Caco-2 (cell line): ENCODE measurements around the gene GOLGA7B. TPM values are rescaled to one million over a fixed set of nuclear protein-coding genes. Genes with fewer than 3 reads are reported as not detected.

ENCODE experiments used
- BruUV-seq: library from RNA; stranded (reverse); fragments of 400-500 nt; replicated peaks from 2 replicates; lab custom pipeline; 2021; lab: Mats Ljungman, UMichigan
- CTCF ChIA-PET: fragments of 300-600 bp; sonication (Branson Sonifier 250); formaldehyde crosslinking; loops from one replicate; lab custom pipeline; 2022; ENCODE audit warnings: antibody characterized with exemption; lab: Charles Lee
- POLR2A ChIA-PET: fragments of 300-600 bp; sonication (Branson Sonifier 250); formaldehyde crosslinking; loops from one replicate; lab custom pipeline; 2022; ENCODE audit warnings: antibody characterized with exemption; lab: Charles Lee
- DNase-seq, 2 experiments: peaks; one replicate each; pipeline versions ENCODE4 v3.0.0 to v3.0.0-alpha.2; 2020 to 2022
- H3K27me3 ChIP-seq: replicated peaks from 2 replicates; pipeline ENCODE4 v1.6.0; 2011; ENCODE audit warnings: low read length; ENCODE audit not compliant: control insufficient read depth, insufficient read depth
- H3K36me3 ChIP-seq: 2 replicates; pipeline ENCODE4 v1.5.1; 2011; ENCODE audit warnings: low read length; ENCODE audit not compliant: control insufficient read depth, insufficient read depth
- H3K4me1 ChIP-seq: fragments of 250-450 bp; sonication (Bioruptor Pico); 2 replicates; pipeline ENCODE4 v1.5.1; 2020; ENCODE audit warnings: mild to moderate bottlenecking
- H3K4me3 ChIP-seq: 2 replicates; pipeline ENCODE4 v1.5.1; 2011; ENCODE audit warnings: low read depth, mild to moderate bottlenecking, control low read depth, low read length
- H3K9me3 ChIP-seq: fragments of 250-450 bp; sonication (Bioruptor Pico); 2 replicates; pipeline ENCODE4 v1.5.1; 2020; ENCODE audit warnings: mild to moderate bottlenecking, moderate library complexity
- H3K27ac Mint-ChIP-seq: one replicate; pipeline ENCODE4 v1.8.0; 2022; ENCODE audit warnings: mixed read lengths; ENCODE audit not compliant: unreplicated experiment
- H3K27me3 Mint-ChIP-seq: one replicate; pipeline ENCODE4 v1.8.0; 2022; ENCODE audit warnings: mixed read lengths; ENCODE audit not compliant: insufficient read depth, unreplicated experiment
- H3K36me3 Mint-ChIP-seq: one replicate; pipeline ENCODE4 v1.8.0; 2022; ENCODE audit warnings: mild to moderate bottlenecking, mixed read lengths; ENCODE audit not compliant: insufficient read depth, unreplicated experiment
- H3K4me1 Mint-ChIP-seq: one replicate; pipeline ENCODE4 v1.8.0; 2022; ENCODE audit warnings: low read depth, mixed read lengths; ENCODE audit not compliant: unreplicated experiment
- H3K4me3 Mint-ChIP-seq: one replicate; pipeline ENCODE4 v1.8.0; 2022; ENCODE audit warnings: mild to moderate bottlenecking, moderate library complexity, mixed read lengths; ENCODE audit not compliant: unreplicated experiment
- H3K9me3 Mint-ChIP-seq: one replicate; pipeline ENCODE4 v1.8.0; 2022; ENCODE audit warnings: mixed read lengths; ENCODE audit not compliant: unreplicated experiment
- CTCF ChIP-seq, 2 experiments: fragments of 200-600 bp in 1 of 2; IDR thresholded peaks; 1 replicate in 1 of 2; 2 replicates in 1 of 2; pipeline versions ENCODE4 v1.5.1 to v1.8.0; 2011 to 2022; ENCODE audit warnings: antibody characterized with exemption in 1 of 2, control low read depth in 1 of 2, inconsistent platforms in 1 of 2, low read depth in 1 of 2, low read length in 1 of 2, mild to moderate bottlenecking in 1 of 2, moderate library complexity in 1 of 2; ENCODE audit not compliant: insufficient read depth in 1 of 2, severe bottlenecking in 1 of 2, unreplicated experiment in 1 of 2
- intact Hi-C: fragments of 100-400 bp; cut with micrococcal nuclease; formaldehyde crosslinking; loops from one replicate; pipeline ENCODE4 v1.10.0; 2022; ENCODE audit not compliant: unreplicated experiment
- total RNA-seq: library from RNA; stranded (reverse); gene quantifications from 2 replicates; pipeline ENCODE4 v1.2.3, GENCODE V29; 2022

GOLGA7B gene
- total RNA-seq, 1 experiment from 2014 or later = 0.36 TPM

- BruUV-seq = no TSS peak
- intact Hi-C loops = no loop called here
- no peak overlapping the region for H3K4me3 Mint-ChIP-seq
- H3K9me3 ChIP-seq = no peaks in the 10 kb centered on the region
- H3K27ac Mint-ChIP-seq = no peak overlapping the region
- no peak for DNase-seq
- no peaks in the 10 kb centered on the region for H3K36me3 ChIP-seq
- H3K27me3 ChIP-seq = no peaks in the 10 kb centered on the region
- TF ChIP-seq CTCF (IDR thresholded peaks at IDR 0.05; ENCODE audit: insufficient read depth in 1 of 2, low read depth in 1 of 2, low read length in 1 of 2, severe bottlenecking in 1 of 2, unreplicated experiment in 1 of 2) = no peak
- no peak overlapping the region for H3K4me3 ChIP-seq
- peaks cover 7% of the 10 kb centered on the region for H3K4me1 Mint-ChIP-seq
- no peaks in the 10 kb centered on the region for H3K9me3 Mint-ChIP-seq
- no peaks in the 10 kb centered on the region for H3K4me1 ChIP-seq
- H3K27me3 Mint-ChIP-seq = peaks cover 8% of the 10 kb centered on the region
- no peaks in the 10 kb centered on the region for H3K36me3 Mint-ChIP-seq
- POLR2A ChIA-PET = no interaction called here
- CTCF ChIA-PET = no interaction called here
These were observed 39.1 kb downstream of the GOLGA7B start for GRCh38 chr10:97888641-97889262.

- no peak overlapping the region for H3K27ac Mint-ChIP-seq
- no peak for DNase-seq
- H3K4me1 Mint-ChIP-seq = peaks cover 7% of the 10 kb centered on the region
- Histone ChIP-seq H3K9me3 (no peaks in the 10 kb centered on the region), H3K36me3 (no peaks in the 10 kb centered on the region), H3K27me3 (no peaks in the 10 kb centered on the region), H3K4me1 (no peaks in the 10 kb centered on the region), H3K4me3 (no peak overlapping the region)
- peaks cover 9% of the 10 kb centered on the region for H3K27me3 Mint-ChIP-seq
- BruUV-seq = no TSS peak
- ChIA-PET CTCF (no interaction called here), POLR2A (no interaction called here)
- TF ChIP-seq CTCF (IDR thresholded peaks at IDR 0.05; ENCODE audit: insufficient read depth in 1 of 2, low read depth in 1 of 2, low read length in 1 of 2, severe bottlenecking in 1 of 2, unreplicated experiment in 1 of 2) = no peak
- H3K9me3 Mint-ChIP-seq = no peaks in the 10 kb centered on the region
- intact Hi-C loops = no loop called here
- no peak overlapping the region for H3K4me3 Mint-ChIP-seq
- H3K36me3 Mint-ChIP-seq = no peaks in the 10 kb centered on the region
These were observed 40.0 kb downstream of the GOLGA7B start for GRCh38 chr10:97889461-97890265.

GRCh38 chr10:97891497-97892167 is 42.0 kb downstream of the GOLGA7B start:
- intact Hi-C loops = no loop called here
- H3K27me3 Mint-ChIP-seq = peaks cover 17% of the 10 kb centered on the region
- H3K4me1 Mint-ChIP-seq = peaks cover 7% of the 10 kb centered on the region
- H3K9me3 Mint-ChIP-seq = no peaks in the 10 kb centered on the region
- no peaks in the 10 kb centered on the region for H3K9me3 ChIP-seq
- no peak for DNase-seq
- no peaks in the 10 kb centered on the region for H3K36me3 Mint-ChIP-seq
- no peak overlapping the region for H3K4me3 ChIP-seq
- H3K36me3 ChIP-seq = no peaks in the 10 kb centered on the region
- no TSS peak for BruUV-seq
- POLR2A ChIA-PET = no interaction called here
- TF ChIP-seq CTCF (IDR thresholded peaks at IDR 0.05; ENCODE audit: insufficient read depth in 1 of 2, low read depth in 1 of 2, low read length in 1 of 2, severe bottlenecking in 1 of 2, unreplicated experiment in 1 of 2) = no peak
- no peaks in the 10 kb centered on the region for H3K4me1 ChIP-seq
- CTCF ChIA-PET = no interaction called here
- H3K27ac Mint-ChIP-seq = no peak overlapping the region
- H3K27me3 ChIP-seq = no peaks in the 10 kb centered on the region
- H3K4me3 Mint-ChIP-seq = no peak overlapping the region
